Measurements from ENCODE around the gene LGI1. TPM values are rescaled to one million over a fixed set of nuclear protein-coding genes. Genes with fewer than 3 reads are reported as not detected.

Gene LGI1
- total RNA-seq, 1 experiment from 2014 or later = 1.2 TPM

- H3K9me3 Mint-ChIP-seq = no peaks in the 10 kb centered on the region; a peak in 2 of 5 replicates
- no peak overlapping the region for H3K4me3 Mint-ChIP-seq
Measured at GRCh38 chr10:93755443-93756116, 2.2 kb upstream of the LGI1 start.

More at GRCh38 chr10:93755443-93756116, 2.2 kb upstream of the LGI1 start:
- Histone ChIP-seq H3K14ac (ENCODE audit: insufficient read depth, low read length) (no peak overlapping the region), H3K23ac (ENCODE audit: insufficient read length, low read depth, low read length) (no peak overlapping the region), H3K23me2 (ENCODE audit: insufficient read length, low read depth, low read length, poor library complexity, severe bottlenecking) (no peaks in the 10 kb centered on the region), H3K4me1 (ENCODE audit: insufficient read depth, low read length) (peaks cover 17% of the 10 kb centered on the region; the same call in 1 of the 2 replicates), H4K8ac (replicated peaks; ENCODE audit: insufficient read length, low read depth, low read length) (no peak overlapping the region), H3K27me3 (ENCODE audit: insufficient read depth, low read length) (no peaks in the 10 kb centered on the region), H2BK5ac (ENCODE audit: insufficient read length, low read length) (no peak overlapping the region), H3K56ac (ENCODE audit: insufficient read length, low read depth, low read length) (no peak overlapping the region), H4K20me1 (ENCODE audit: control insufficient read depth, insufficient read depth, insufficient read length) (no peaks in the 10 kb centered on the region), H3K79me1 (ENCODE audit: insufficient read depth, low read depth, low read length, poor library complexity, severe bottlenecking) (no peaks in the 10 kb centered on the region), H3K27ac (ENCODE audit: insufficient read length, low read depth, low read length) (no peak overlapping the region), H2BK120ac (ENCODE audit: low read depth, low read length, poor library complexity, severe bottlenecking) (no peak overlapping the region), H2BK12ac (ENCODE audit: insufficient read length, low read depth, low read length) (no peak overlapping the region), H4K5ac (ENCODE audit: insufficient read length, low read depth, low read length) (no peak overlapping the region), H3K9ac (ENCODE audit: extremely low read depth, insufficient read length, low read length) (no peak overlapping the region), H3K79me2 (ENCODE audit: insufficient read depth, low read length) (no peaks in the 10 kb centered on the region), H2AFZ (ENCODE audit: low read length) (no peak overlapping the region), H3K18ac (ENCODE audit: insufficient read length, low read depth, low read length) (no peak overlapping the region), H4K91ac (ENCODE audit: insufficient read length, low read depth, low read length) (no peak overlapping the region), H2BK20ac (ENCODE audit: low read depth, low read length, poor library complexity, severe bottlenecking) (no peak overlapping the region), H3T11ph (ENCODE audit: low read length) (no peak overlapping the region), H2BK15ac (ENCODE audit: low read depth, low read length) (no peak overlapping the region), H3K4ac (ENCODE audit: low read depth, low read length) (no peak overlapping the region), H2AK5ac (ENCODE audit: insufficient read length, low read length) (no peak overlapping the region), H3K9me3 (ENCODE audit: control insufficient read depth, low read depth, low read length) (no peaks in the 10 kb centered on the region), H3K4me2 (ENCODE audit: insufficient read depth, insufficient read length, low read length) (no peak overlapping the region)
- TF ChIP-seq, protein P1, sequence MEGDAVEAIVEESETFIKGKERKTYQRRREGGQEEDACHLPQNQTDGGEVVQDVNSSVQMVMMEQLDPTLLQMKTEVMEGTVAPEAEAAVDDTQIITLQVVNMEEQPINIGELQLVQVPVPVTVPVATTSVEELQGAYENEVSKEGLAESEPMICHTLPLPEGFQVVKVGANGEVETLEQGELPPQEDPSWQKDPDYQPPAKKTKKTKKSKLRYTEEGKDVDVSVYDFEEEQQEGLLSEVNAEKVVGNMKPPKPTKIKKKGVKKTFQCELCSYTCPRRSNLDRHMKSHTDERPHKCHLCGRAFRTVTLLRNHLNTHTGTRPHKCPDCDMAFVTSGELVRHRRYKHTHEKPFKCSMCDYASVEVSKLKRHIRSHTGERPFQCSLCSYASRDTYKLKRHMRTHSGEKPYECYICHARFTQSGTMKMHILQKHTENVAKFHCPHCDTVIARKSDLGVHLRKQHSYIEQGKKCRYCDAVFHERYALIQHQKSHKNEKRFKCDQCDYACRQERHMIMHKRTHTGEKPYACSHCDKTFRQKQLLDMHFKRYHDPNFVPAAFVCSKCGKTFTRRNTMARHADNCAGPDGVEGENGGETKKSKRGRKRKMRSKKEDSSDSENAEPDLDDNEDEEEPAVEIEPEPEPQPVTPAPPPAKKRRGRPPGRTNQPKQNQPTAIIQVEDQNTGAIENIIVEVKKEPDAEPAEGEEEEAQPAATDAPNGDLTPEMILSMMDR (conservative IDR thresholded peaks at IDR 0.05) = no peak
- Mint-ChIP-seq H3K27me3 (ENCODE audit: low read depth) (peaks cover 55% of the 10 kb centered on the region), H3K36me3 (ENCODE audit: insufficient read depth in 1 of 3, low read depth in 3 of 3) (no peaks in the 10 kb centered on the region), H3K27ac (no peak overlapping the region), H3K4me1 (peaks cover 89 to 91% of the 10 kb centered on the region in 2 experiments)
- no peak for DNase-seq
- no CpG with 5 or more reads among the region's 10 CpGs for WGBS (ENCODE audit: extremely low coverage, insufficient read length, low lambda C conversion rate)
